ENCODE measurements around the gene SHTN1. TPM values are rescaled to one million over a fixed set of nuclear protein-coding genes. Genes with fewer than 3 reads are reported as not detected.
A peak's percentile ranks its signal among the peaks of the same experiment; 100 is the strongest.

SHTN1 gene
- polyA plus RNA-seq, 1 donor (not counting 4 experiments of a cell fraction or from before 2014, with no cell fraction given), result 21.3 TPM

DNA sequence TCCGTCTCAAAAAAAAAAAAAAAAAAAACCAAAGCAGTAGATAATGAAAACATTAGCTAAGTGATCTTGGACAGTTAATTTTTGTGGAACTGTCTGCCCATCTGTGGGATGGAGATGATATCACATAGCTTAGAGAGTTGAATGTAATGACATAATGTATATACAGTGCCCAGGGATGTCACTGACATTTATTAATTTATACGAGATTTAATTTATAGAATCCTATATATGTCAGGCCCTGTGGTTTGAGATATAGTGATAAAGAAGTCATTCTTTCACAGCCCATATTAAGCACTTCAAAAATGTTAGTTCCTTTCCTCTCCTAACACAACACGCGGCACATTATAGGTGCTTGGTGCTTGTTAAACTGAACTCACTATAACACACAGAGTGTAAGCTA lies 151.7 kb downstream of the SHTN1 start:
- TF ChIP-seq EZH2 (IDR thresholded peaks at IDR 0.05; ENCODE audit: low read length), result no peak
- TF ChIP-seq CTCF (optimal IDR thresholded peaks at IDR 0.05 in 1 of 3, IDR thresholded peaks at IDR 0.05 in 1 of 3, conservative IDR thresholded peaks at IDR 0.05 in 1 of 3; ENCODE audit: extremely low read depth in 1 of 3, insufficient read depth in 2 of 3, low read length in 3 of 3), result no peak
- Histone ChIP-seq H3K79me2 (ENCODE audit: control insufficient read depth, insufficient read depth, low read length) (no peaks in the 10 kb centered on the region), H2AFZ (ENCODE audit: control insufficient read depth, low read length) (no peak overlapping the region), H3K4me3 (ENCODE audit: control insufficient read depth in 2 of 3, extremely low read depth in 1 of 3, insufficient read depth in 2 of 3, low read depth in 1 of 3, low read length in 3 of 3) (no peak overlapping the region), H3K9me1 (ENCODE audit: control insufficient read depth, extremely low read depth, insufficient read depth, low read length) (no peaks in the 10 kb centered on the region), H3K4me2 (ENCODE audit: control insufficient read depth, extremely low read depth, insufficient read depth, low read depth, low read length) (no peak overlapping the region), H3K36me3 (ENCODE audit: control insufficient read depth in 2 of 2, extremely low read depth in 1 of 2, insufficient read depth in 2 of 2, low read length in 2 of 2) (no peaks in the 10 kb centered on the region), H3K9ac (ENCODE audit: control insufficient read depth, extremely low read depth, insufficient read depth, low read length) (no peak overlapping the region), H3K27me3 (ENCODE audit: control insufficient read depth, extremely low read depth, insufficient read depth, low read length) (no peaks in the 10 kb centered on the region), H3K4me1 (ENCODE audit: control insufficient read depth, extremely low read depth, insufficient read depth, low read length) (peaks cover 12% of the 10 kb centered on the region), H4K20me1 (ENCODE audit: control insufficient read depth, extremely low read depth, insufficient read depth, low read length) (no peaks in the 10 kb centered on the region), H3K27ac (ENCODE audit: control insufficient read depth, insufficient read depth, low read length) (no peak overlapping the region), H3K9me3 (ENCODE audit: control insufficient read depth, low read depth, low read length) (no peaks in the 10 kb centered on the region)
- DNase-seq (ENCODE audit: low read depth, low spot score), result no peak
- no peak for FAIRE-seq
- dilution Hi-C loops (cut with MboI; ENCODE audit: extremely low pct_ligation_motif_present, low sequenced_read_pairs), result no loop called here

GRCh38 chr10:116852246-116852645 lies 152.7 kb downstream of the SHTN1 start:
- no peaks in the 10 kb centered on the region for H3K79me2 ChIP-seq (ENCODE audit: control insufficient read depth, insufficient read depth, low read length)
- no peak for FAIRE-seq
- H2AFZ ChIP-seq (ENCODE audit: control insufficient read depth, low read length), result no peak overlapping the region
- H4K20me1 ChIP-seq (ENCODE audit: control insufficient read depth, extremely low read depth, insufficient read depth, low read length), result no peaks in the 10 kb centered on the region
- no peak for DNase-seq (ENCODE audit: low read depth, low spot score)
- H3K9ac ChIP-seq (ENCODE audit: control insufficient read depth, extremely low read depth, insufficient read depth, low read length), result no peak overlapping the region
- H3K27me3 ChIP-seq (ENCODE audit: control insufficient read depth, extremely low read depth, insufficient read depth, low read length), result no peaks in the 10 kb centered on the region
- H3K36me3 ChIP-seq (ENCODE audit: control insufficient read depth in 2 of 2, extremely low read depth in 1 of 2, insufficient read depth in 2 of 2, low read length in 2 of 2), result no peaks in the 10 kb centered on the region
- no peak overlapping the region for H3K4me3 ChIP-seq (ENCODE audit: control insufficient read depth in 2 of 3, extremely low read depth in 1 of 3, insufficient read depth in 2 of 3, low read depth in 1 of 3, low read length in 3 of 3)
- no peaks in the 10 kb centered on the region for H3K9me1 ChIP-seq (ENCODE audit: control insufficient read depth, extremely low read depth, insufficient read depth, low read length)
- H3K4me2 ChIP-seq (ENCODE audit: control insufficient read depth, extremely low read depth, insufficient read depth, low read depth, low read length), result no peak overlapping the region
- dilution Hi-C loops (cut with MboI; ENCODE audit: extremely low pct_ligation_motif_present, low sequenced_read_pairs), result no loop called here
- H3K9me3 ChIP-seq (ENCODE audit: control insufficient read depth, low read depth, low read length), result no peaks in the 10 kb centered on the region
- no peak for TF ChIP-seq EZH2 (IDR thresholded peaks at IDR 0.05; ENCODE audit: low read length)
- H3K4me1 ChIP-seq (ENCODE audit: control insufficient read depth, extremely low read depth, insufficient read depth, low read length), result peaks cover 15% of the 10 kb centered on the region
- H3K27ac ChIP-seq (ENCODE audit: control insufficient read depth, insufficient read depth, low read length), result no peak overlapping the region

DNA sequence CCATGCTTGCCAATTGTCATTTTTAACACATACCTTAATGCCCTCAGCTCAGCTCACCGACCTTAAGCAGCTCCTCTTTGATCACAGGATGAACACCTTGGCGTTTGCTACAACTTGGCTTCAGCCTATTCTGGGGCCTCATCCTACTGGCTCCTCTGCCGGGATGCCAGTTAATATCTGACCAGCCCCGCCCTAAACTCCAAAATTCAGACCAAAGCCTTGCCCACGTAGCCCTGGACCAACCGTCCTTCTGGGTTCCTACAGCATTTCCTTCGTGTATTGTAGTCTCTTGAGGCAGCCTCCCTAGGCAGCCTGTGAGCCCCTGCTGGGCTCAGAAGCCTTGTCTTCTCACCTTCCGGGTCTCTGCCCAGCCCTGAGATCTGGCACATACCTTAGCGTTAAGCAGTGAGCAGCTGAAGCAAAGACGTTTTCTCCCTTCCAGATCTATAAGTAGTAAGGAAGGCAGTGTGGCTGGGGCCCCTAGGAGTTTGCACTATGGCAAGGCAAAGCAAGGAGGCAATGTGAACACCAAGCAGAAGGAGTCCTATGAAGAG lies 154.9 kb downstream of the SHTN1 start:
- dilution Hi-C loops (cut with MboI; ENCODE audit: extremely low pct_ligation_motif_present, low sequenced_read_pairs), result no loop called here
- no peaks in the 10 kb centered on the region for H3K9me1 ChIP-seq (ENCODE audit: control insufficient read depth, extremely low read depth, insufficient read depth, low read length)
- FAIRE-seq (no peak), DNase-seq (ENCODE audit: low read depth, low spot score) (no peak)
- no peaks in the 10 kb centered on the region for H3K79me2 ChIP-seq (ENCODE audit: control insufficient read depth, insufficient read depth, low read length)
- peaks cover 15% of the 10 kb centered on the region for H3K4me1 ChIP-seq (ENCODE audit: control insufficient read depth, extremely low read depth, insufficient read depth, low read length)
- no peak overlapping the region for H3K27ac ChIP-seq (ENCODE audit: control insufficient read depth, insufficient read depth, low read length)
- peak overlapping the region; percentile 98 for H2AFZ ChIP-seq (ENCODE audit: control insufficient read depth, low read length)
- H3K9ac ChIP-seq (ENCODE audit: control insufficient read depth, extremely low read depth, insufficient read depth, low read length), result peak overlapping the region; percentile 69
- no peaks in the 10 kb centered on the region for H3K27me3 ChIP-seq (ENCODE audit: control insufficient read depth, extremely low read depth, insufficient read depth, low read length)
- H3K4me3 ChIP-seq (ENCODE audit: control insufficient read depth in 2 of 3, extremely low read depth in 1 of 3, insufficient read depth in 2 of 3, low read depth in 1 of 3, low read length in 3 of 3), result peak overlapping the region; percentile 69 to 81 (median 78)
- no peaks in the 10 kb centered on the region for H4K20me1 ChIP-seq (ENCODE audit: control insufficient read depth, extremely low read depth, insufficient read depth, low read length)
- no peaks in the 10 kb centered on the region for H3K9me3 ChIP-seq (ENCODE audit: control insufficient read depth, low read depth, low read length)
- no peaks in the 10 kb centered on the region for H3K36me3 ChIP-seq (ENCODE audit: control insufficient read depth in 2 of 2, extremely low read depth in 1 of 2, insufficient read depth in 2 of 2, low read length in 2 of 2)
- no peak for TF ChIP-seq EZH2 (IDR thresholded peaks at IDR 0.05; ENCODE audit: low read length)
- TF ChIP-seq CTCF (optimal IDR thresholded peaks at IDR 0.05 in 1 of 3, IDR thresholded peaks at IDR 0.05 in 1 of 3, conservative IDR thresholded peaks at IDR 0.05 in 1 of 3; ENCODE audit: extremely low read depth in 1 of 3, insufficient read depth in 2 of 3, low read length in 3 of 3), result no peak
- H3K4me2 ChIP-seq (ENCODE audit: control insufficient read depth, extremely low read depth, insufficient read depth, low read depth, low read length), result peak overlapping the region; percentile 87

Data from keratinocyte (primary cell).